Tibial artery (tissue), 4 donors: Measurements from ENCODE around the gene DLG1.

Experiments used
- DNase-seq, 2 donors: peaks; one replicate each; pipeline ENCODE4 v3.0.0-alpha.2; 2019
- H3K27ac ChIP-seq, 2 donors: fragments of 200-600 bp; sonication (generic) in 1 of 2; 1 replicate in 1 of 2; 2 replicates in 1 of 2; pipeline ENCODE4 v1.5.1; 2018 to 2019; ENCODE audit warnings: mild to moderate bottlenecking in 1 of 2
- H3K27me3 ChIP-seq, 2 donors: fragments of 200-600 bp; sonication (generic) in 1 of 2; one replicate each; pipeline versions ENCODE4 v1.5.1 to v1.6.0; 2016 to 2019
- H3K36me3 ChIP-seq, 3 donors: fragments of 200-600 bp; sonication (generic) in 2 of 3; one replicate each; pipeline ENCODE4 v1.5.1; 2016 to 2019; ENCODE audit warnings: mild to moderate bottlenecking in 2 of 3
- H3K4me1 ChIP-seq, 4 donors: fragments of 200-600 bp; sonication (generic) in 2 of 4; 1 replicate in 3 of 4; 2 replicates in 1 of 4; pipeline ENCODE4 v1.5.1; 2016 to 2019
- H3K4me3 ChIP-seq, 2 donors: fragments of 200-600 bp; sonication (generic) in 1 of 2; 1 replicate in 1 of 2; 2 replicates in 1 of 2; pipeline ENCODE4 v1.5.1; 2018 to 2019; ENCODE audit warnings: mild to moderate bottlenecking in 2 of 2
- H3K9me3 ChIP-seq, 3 donors: fragments of 200-600 bp; sonication (generic) in 1 of 3; one replicate each; pipeline ENCODE4 v1.5.1; 2016 to 2019
- intact Hi-C: fragments of 100-400 bp; cut with DNase I; formaldehyde crosslinking; loops from one replicate; pipeline ENCODE4 v1.15.0; 2023; ENCODE audit warnings: low total_unique reads
- TF ChIP-seq, protein P1 (sequence below), 2 experiments: fragments of 200-600 bp in 1 of 2; fragments of 450-650 bp in 1 of 2; IDR thresholded peaks; one replicate each; pipeline ENCODE4 v1.5.1; 2017 to 2019; ENCODE audit warnings: antibody characterized with exemption in 2 of 2, mild to moderate bottlenecking in 1 of 2, moderate library complexity in 1 of 2

DLG1 gene

DNA sequence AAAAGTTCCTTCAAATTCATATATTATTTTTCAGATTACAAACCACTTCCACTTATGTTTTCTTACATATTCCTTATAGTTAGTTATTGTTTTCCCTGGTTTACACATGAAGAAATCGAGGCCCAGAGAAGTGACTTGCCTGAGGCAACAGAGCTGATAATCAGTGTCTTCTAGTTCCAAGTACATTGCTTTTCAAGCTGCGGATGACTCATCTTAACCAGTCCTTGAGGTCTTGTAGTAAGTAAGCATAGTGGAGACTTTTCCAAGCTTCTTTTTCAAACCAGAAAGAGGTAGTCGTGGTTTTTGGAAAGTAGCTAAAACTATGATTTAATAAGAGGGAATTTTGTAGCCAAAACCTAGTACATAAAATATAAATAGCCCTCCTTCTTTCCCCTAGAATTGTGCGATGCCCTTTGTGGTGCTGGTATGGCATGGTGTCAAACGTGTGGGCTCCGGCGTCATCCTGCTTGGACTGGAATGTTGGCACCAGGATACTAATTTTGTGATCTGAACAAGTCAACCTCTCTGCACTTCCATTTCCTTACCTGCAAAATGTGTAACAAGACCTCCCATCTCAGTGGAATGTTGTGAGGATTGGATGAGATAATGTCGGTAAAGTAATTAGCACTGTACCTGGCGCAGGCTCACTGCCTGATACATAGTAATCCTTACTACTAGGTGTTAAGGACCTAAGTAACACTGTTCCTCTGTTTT is 19.0 kb upstream of the DLG1 start:
- H3K9me3 ChIP-seq, result no peaks in the 10 kb centered on the region
- H3K36me3 ChIP-seq, result no peaks in the 10 kb centered on the region
- no peaks in the 10 kb centered on the region for H3K27me3 ChIP-seq
- DNase-seq, result no peak
- H3K4me3 ChIP-seq, result no peak overlapping the region
- H3K27ac ChIP-seq, result no peak overlapping the region
- H3K4me1 ChIP-seq, result peaks cover 0 to 7% (median 5%) of the 10 kb centered on the region in 4 donors
- intact Hi-C loops, result no loop called here
- TF ChIP-seq, protein P1, sequence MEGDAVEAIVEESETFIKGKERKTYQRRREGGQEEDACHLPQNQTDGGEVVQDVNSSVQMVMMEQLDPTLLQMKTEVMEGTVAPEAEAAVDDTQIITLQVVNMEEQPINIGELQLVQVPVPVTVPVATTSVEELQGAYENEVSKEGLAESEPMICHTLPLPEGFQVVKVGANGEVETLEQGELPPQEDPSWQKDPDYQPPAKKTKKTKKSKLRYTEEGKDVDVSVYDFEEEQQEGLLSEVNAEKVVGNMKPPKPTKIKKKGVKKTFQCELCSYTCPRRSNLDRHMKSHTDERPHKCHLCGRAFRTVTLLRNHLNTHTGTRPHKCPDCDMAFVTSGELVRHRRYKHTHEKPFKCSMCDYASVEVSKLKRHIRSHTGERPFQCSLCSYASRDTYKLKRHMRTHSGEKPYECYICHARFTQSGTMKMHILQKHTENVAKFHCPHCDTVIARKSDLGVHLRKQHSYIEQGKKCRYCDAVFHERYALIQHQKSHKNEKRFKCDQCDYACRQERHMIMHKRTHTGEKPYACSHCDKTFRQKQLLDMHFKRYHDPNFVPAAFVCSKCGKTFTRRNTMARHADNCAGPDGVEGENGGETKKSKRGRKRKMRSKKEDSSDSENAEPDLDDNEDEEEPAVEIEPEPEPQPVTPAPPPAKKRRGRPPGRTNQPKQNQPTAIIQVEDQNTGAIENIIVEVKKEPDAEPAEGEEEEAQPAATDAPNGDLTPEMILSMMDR (IDR thresholded peaks at IDR 0.05), result no peak

DNA sequence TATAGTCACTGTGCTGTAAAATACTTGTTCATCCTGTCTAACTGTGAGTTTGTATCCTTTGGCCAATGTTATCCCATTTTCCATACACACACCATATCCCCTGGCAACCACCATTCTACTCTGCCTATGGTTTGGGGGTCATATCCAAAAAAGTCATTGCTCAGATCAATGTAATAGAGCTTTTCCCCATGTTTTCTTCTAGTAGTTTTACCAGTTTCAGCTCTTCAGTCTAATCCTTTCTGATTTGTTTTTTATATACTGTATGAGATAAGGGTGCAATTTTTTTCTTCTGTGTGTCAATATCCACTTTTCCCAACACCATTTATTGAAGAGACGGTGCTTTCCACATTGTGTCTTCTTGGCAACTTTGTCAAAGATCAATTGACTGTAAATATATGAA is 14.0 kb upstream of the DLG1 start:
- TF ChIP-seq, protein P1 (IDR thresholded peaks at IDR 0.05), result no peak

DNA sequence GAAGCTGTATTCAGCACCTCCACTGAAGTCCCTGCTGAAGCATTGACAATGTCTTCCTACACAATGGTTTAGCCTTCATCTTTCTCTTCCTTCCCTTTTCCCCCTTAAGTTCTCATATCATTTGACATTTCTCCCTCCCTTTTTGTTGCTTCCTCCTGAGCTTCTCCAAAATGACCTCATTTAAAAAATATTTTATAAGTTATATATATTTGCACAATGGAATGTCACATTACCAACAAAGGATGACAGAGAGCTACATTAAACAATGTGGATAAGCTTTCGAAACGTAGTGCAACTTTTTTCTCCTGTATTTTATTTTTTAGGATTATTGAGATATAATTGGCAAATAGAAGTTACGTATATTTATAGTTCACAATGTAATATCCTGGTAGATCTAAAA is 13.2 kb upstream of the DLG1 start:
- Histone ChIP-seq H3K36me3 (no peaks in the 10 kb centered on the region), H3K9me3 (no peaks in the 10 kb centered on the region), H3K27ac (no peak overlapping the region), H3K27me3 (no peaks in the 10 kb centered on the region), H3K4me3 (no peak overlapping the region), H3K4me1 (peaks cover 0 to 31% (median 7%) of the 10 kb centered on the region in 4 donors)
- intact Hi-C loops, result no loop called here
- TF ChIP-seq, protein P1 (IDR thresholded peaks at IDR 0.05), result no peak
- no peak for DNase-seq

More for the DNA sequence above, 14.0 kb upstream of the DLG1 start:
- DNase-seq, result no peak
- Histone ChIP-seq H3K36me3 (no peaks in the 10 kb centered on the region), H3K4me3 (no peak overlapping the region), H3K27ac (no peak overlapping the region), H3K9me3 (no peaks in the 10 kb centered on the region), H3K27me3 (no peaks in the 10 kb centered on the region), H3K4me1 (peaks cover 0 to 25% (median 10%) of the 10 kb centered on the region in 4 donors)
- intact Hi-C loops, result no loop called here

DNA sequence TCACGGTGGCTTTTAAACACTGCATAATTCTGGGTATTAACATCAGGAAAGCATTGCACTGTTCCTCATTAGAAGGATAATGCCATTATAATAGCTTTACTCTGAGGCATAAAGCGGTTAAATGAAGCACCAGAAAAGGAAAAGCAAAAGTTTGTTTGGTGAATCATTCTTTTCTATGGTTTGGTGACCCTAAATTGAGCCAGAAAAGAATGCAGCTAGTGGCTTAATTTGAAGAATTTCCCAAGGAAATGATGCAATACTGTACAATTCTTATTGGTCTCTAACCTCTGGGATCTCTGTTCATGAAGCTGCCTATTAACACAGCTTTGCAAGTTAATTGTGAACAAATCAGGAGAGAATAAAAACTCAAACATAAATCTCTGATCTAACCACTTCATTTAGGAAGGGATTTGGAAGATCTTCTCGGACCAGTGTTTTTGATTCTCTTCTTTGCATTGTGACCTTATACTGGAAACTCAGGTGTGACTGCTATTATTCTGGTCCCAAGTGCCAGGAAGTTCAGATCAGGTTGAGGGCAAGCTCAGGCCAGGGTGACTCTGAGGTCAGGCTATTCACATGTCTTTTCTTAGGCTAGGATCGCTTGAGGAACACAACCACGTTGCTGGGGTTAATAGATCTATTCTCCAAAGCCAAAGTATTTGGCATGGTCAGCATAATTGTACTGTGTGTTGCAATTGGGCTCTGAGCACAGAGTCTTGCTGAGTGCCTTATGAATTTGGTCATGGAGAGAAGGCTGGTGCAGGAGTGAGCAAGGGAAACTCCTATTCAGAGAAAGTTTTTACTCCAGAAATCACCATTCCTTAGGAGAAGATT is 11.3 kb upstream of the DLG1 start:
- H3K27ac ChIP-seq, result no peak overlapping the region
- DNase-seq, result no peak
- H3K27me3 ChIP-seq, result no peaks in the 10 kb centered on the region
- peaks cover 0 to 39% (median 7%) of the 10 kb centered on the region in 4 donors for H3K4me1 ChIP-seq
- H3K36me3 ChIP-seq, result no peaks in the 10 kb centered on the region
- TF ChIP-seq, protein P1 (IDR thresholded peaks at IDR 0.05), result no peak
- no peak overlapping the region for H3K4me3 ChIP-seq
- no peaks in the 10 kb centered on the region for H3K9me3 ChIP-seq
- intact Hi-C loops, result no loop called here

DNA sequence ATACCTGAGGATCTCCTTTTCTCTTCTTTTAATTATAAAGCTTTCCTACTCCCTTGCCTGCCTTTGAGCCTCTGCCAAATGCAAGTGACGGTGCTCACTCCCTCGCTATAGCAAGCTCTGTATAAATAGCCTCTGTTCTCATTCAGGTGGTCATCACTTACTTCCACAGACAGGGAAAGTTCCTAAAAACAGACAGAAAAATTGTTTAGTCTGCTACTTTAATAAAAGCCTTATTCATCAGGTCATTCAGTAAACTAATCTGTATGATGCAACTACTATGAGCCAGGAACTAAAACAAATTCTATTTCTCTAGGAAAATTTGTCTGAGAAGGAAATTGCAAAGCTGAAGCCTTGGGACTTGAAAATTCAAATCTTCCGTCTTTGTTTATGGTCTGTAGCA is 10.2 kb upstream of the DLG1 start:
- no peak overlapping the region for H3K27ac ChIP-seq
- TF ChIP-seq, protein P1 (IDR thresholded peaks at IDR 0.05), result no peak
- no peak overlapping the region for H3K4me3 ChIP-seq
- H3K36me3 ChIP-seq, result no peaks in the 10 kb centered on the region
- no peaks in the 10 kb centered on the region for H3K9me3 ChIP-seq
- intact Hi-C loops, result no loop called here
- no peaks in the 10 kb centered on the region for H3K27me3 ChIP-seq
- no peak for DNase-seq
- H3K4me1 ChIP-seq, result peaks cover 0 to 39% (median 7%) of the 10 kb centered on the region in 4 donors
